GM12892 (cell line): ENCODE measurements around the gene MAPRE2.

Experiments used
- POLR2A ChIP-seq: IDR thresholded peaks from 2 replicates; pipeline ENCODE4 v1.6.1; 2011; ENCODE audit warnings: low read depth, low read length, control low read depth
- TAF1 ChIP-seq: IDR thresholded peaks from 2 replicates; pipeline ENCODE4 v1.6.1; 2011; ENCODE audit warnings: low read depth, mild to moderate bottlenecking, control low read depth, low read length, borderline replicate concordance

DNA sequence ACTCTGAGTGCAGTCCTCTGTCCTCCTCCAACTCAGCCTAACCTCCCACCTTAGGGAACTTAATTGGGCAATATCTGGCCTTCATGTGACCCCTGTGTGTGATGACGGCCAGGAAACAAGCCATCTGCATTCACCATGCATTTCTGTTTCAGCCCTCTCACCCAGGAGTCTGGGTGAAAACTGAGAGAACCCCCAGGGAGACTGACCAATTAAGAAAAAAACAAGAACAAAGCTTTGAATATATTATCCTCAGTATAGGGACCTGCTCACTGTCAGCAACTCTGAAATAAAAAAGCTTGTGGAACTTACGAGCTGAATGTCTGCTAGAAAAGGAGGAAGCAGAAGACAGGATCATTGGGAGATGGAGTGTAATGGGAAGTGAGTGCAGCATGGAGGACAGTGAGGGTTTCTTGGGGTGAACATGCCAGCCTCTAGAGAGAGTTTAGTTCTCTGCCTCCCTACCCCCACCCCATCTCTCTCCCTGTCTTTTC is 9.5 kb downstream of the MAPRE2 start:
- TF ChIP-seq POLR2A (no peak), TAF1 (no peak)
